ENCODE data around the gene C14orf93. TPM values are rescaled to one million over a fixed set of nuclear protein-coding genes. Genes with fewer than 3 reads are reported as not detected.

C14orf93 gene, protein sequence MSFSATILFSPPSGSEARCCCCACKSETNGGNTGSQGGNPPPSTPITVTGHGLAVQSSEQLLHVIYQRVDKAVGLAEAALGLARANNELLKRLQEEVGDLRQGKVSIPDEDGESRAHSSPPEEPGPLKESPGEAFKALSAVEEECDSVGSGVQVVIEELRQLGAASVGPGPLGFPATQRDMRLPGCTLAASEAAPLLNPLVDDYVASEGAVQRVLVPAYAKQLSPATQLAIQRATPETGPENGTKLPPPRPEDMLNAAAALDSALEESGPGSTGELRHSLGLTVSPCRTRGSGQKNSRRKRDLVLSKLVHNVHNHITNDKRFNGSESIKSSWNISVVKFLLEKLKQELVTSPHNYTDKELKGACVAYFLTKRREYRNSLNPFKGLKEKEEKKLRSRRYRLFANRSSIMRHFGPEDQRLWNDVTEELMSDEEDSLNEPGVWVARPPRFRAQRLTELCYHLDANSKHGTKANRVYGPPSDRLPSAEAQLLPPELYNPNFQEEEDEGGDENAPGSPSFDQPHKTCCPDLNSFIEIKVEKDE
- total RNA-seq: 1 to 10 TPM; 7.0 to 8.9 TPM

DNA sequence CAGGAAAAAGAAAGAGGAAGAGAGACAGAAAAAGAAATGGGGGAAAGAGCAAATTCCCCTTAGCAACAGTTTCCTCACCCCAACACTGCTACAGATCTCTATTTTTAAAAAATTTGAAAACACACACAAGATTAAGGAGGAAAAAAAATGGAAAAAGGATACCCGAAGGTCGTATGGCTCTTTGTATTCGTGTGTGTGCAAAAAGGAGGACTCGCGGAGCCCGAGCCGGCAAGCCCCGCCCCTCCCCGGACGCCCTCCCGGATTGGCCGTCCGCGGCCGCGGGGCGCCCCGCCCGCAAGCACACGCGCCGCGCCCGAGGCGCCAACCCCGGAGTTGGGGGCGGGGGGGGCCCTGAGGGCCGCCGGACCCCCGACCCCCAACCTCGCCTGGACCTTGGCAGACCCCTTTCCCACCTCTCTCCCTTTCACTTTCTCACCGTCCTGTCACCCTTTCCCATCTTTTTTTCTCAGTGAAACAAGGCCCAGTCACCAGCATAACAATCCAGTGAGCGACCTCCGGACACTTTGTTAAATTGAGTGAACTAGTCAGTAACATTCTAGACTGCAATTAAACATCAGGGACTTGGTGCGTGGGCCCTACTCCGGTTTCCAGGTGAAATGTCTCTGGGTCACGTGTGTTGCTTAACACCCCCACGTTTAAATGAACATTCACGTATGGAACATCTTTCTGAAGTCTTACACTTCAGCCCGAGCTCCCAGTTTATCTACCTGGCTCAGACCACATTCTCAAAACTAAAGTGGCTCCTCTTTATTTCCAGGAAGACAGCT lies at the start of gene C14orf93:
C14orf93 (minus strand) TSS at position 205 of the 788 bp plus-strand sequence. CDS start 11,120 bp downstream, outside the sequence.
- POLR2A ChIA-PET: interaction anchor here (0.6 kb wide), 1 partner anchor 19 kb away, joined by 3 read pairs; no protein-coding TSS in a partner anchor

DNA sequence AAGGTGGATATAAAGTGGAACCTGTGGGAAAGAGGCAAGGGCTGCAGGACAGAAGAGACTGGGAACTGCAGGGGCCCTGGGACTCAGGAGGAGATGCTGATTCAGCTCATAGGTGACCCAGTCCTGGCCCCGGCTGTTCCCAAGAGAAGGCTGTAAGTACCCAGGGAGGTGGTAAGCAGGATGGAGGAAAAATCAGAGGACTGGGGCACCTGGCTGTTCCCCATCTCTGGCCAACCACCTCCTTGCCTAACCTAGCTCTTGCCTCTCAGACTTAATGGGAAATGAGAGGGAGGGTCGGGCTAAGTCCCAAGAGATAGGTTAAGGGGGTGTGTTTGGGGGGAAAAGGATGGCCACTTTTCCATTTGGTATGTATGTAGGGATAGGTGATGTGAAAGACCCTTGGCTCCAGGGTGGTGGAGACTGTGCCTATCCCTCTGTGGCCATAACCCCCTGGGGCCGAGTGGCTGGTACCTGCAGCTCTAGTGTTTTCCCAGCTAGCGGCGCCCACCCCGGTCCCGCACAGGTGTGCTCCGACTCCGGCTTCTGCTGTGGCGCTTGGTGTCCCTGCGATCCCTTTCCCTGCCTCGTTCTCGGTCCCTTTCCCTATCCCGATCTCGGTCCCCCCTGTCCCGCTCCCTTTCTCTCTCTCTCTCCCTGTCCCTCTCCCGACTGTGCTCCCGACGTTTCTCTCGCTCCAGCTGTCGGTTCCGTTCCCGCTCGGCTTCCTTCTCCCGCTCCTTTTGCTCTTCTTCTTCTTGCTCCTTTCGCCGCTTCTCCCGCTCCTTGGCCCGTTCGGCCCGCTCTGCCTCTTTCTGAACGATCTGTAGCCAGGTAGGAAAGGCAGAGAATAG lies 48.9 kb upstream of the C14orf93 start:
- POLR2A ChIA-PET: interaction anchor here (0.9 to 1.6 kb wide), 9 partner anchors 9 to 73 kb away, joined by 3 to 8 read pairs (median 4); partner anchors contain the start of genes ACIN1 and C14orf119
- CTCF ChIA-PET: interaction anchor here (0.7 to 12.8 kb wide), 26 partner anchors 9 to 236 kb away, joined by 3 to 221 read pairs (median 6); partner anchors contain the start of genes AJUBA, PRMT5 and PSMB5

More for the DNA sequence above, at the start of gene C14orf93:
- CTCF ChIA-PET: interaction anchor here (0.5 to 2.2 kb wide), 4 partner anchors 15 to 1100 kb away, joined by 3 to 5 read pairs (median 4); no protein-coding TSS in a partner anchor

DNA sequence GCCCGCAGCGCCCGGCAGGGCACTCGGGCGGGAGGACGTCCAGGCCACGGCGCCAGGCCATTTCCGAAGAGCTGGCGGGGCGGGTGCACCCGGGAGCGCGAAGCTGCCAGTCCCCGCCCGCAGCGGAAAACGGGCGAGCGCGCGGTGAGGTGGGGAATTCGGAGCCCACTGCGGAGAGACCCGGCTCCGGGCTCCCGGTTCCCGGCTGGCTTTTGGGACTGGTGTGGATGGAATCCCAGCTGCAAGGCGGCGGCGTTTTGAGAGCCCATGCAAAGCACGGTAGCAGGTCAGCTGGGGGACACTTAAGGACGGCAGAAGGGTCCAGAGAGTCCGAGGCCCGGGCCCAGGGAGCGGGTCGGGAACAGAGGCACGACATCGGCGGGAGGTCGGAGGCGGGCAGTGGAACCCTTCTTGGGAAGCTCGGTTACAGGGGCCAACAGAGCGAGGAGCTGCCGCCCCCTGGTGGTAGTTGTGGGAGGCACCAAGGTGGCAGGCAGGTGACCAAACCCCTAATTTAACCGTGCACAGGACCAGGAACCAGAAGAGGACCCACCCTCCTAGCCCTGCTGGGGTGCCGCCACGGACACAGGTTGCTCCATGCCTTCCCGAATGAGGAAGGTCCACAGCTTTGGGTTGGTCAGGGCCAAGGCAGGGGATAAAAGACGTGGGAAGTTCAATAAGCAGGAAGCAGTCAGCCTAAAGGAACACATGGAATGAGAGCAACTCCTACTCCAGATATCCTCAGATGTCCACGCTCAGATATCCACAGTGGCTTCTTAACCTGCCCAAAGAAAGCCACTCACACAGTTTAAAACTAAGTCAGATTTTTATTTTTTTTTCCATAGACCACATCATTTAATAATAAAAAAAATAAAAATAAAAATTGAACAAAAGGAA lies 48.1 kb upstream of the C14orf93 start:
- ChIA-PET POLR2A (interaction anchor here (0.7 to 1.6 kb wide), 7 partner anchors 10 to 86 kb away, joined by 3 to 8 read pairs (median 4); no protein-coding TSS in a partner anchor), CTCF (interaction anchor here (0.6 to 12.8 kb wide), 32 partner anchors 10 to 235 kb away, joined by 3 to 221 read pairs (median 6); partner anchors contain the start of genes ACIN1, AJUBA, C14orf119 and PRMT5)

DNA sequence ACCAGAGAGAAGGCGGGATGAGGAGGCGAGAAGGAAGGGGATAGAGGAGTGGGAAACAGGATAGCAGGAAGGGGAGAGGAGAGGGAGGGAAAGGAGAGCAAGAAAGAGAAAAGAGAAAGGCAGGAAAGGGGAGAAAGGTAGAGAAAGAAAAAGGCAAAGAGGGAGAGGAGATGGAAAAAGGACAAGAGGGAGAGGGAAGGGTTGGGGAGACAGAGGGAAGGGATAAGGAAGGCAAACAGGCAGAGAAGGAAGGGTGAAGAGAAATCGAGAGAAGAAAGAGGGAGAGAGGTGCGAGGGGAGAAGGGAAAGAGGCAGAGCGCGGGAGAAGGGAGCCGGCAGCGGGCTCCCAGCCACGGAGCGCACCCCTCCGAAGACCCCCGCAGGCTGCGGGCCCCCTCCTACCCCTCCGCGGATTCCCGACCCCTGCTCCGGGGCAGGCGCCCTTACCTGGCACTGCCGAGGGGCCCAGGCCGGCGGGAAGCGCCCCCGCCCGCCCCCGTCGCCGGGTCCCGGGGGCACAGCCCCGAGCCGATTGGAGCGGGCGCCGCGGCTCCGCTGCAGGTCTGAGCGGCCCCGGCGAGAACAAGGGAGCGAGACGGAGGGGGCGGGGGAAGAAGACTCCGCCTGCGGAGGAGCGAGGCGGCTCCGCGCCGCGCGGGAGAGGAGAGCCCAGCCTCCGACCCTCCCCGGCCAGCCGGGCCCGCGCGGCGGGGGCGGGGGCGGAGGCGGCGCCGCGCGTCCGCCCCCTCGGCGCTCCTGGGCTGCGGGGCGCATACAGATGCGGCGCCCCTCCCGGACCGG lies 47.2 kb upstream of the C14orf93 start, which contains the start of gene CDH24:
CDH24 (minus strand) TSS at position 565 of the 801 bp plus-strand sequence. CDS start 1,787 bp downstream, outside the sequence.
- POLR2A ChIA-PET: interaction anchor here (0.6 to 1.6 kb wide), 7 partner anchors 11 to 218 kb away, joined by 3 to 8 read pairs (median 4); no protein-coding TSS in a partner anchor
- CTCF ChIA-PET: interaction anchor here (0.6 to 12.8 kb wide), 36 partner anchors 11 to 234 kb away, joined by 3 to 221 read pairs (median 6); partner anchors contain the start of genes ACIN1, AJUBA, C14orf119 and PRMT5

DNA sequence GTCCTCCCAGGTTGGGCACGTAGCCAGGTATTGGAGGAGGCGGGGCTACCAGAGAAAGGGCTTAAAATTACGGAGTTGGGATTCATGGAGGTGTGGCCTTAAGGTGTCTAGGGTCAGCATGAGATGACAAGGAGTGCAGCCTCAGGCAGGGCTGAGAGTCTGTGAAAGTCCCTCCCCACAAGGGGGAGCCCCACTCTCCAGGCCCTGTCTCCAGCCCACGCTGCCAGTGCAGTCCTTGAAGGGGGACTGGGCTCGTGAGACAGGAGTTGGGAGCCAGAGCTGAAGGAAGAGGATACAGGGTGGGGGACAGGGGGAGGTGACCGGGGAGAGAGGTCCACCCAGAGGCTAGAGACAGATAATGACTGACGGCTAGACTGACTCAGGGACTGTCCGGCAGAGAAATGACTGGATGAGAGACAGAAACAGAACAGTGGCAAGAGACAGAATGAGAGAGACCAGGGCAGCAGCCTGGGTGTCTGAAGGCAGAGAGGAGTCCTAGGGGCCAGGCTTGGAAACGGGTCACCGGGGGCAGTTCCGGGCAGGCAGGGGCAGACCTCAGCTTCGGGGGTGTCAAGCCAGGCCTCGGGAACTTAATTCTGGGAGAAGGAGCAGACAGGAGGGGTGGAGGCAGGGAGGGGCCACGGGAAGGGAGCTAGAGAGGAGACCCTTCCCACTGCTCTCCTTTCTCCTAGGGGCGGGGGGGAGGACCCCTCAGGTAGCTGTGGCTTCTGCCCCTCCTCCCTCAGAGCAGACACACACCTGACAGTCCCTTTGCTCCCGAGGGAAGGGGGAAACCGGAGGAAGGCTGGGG lies 46.4 kb upstream of the C14orf93 start:
- POLR2A ChIA-PET: interaction anchor here (0.6 kb wide), 1 partner anchor 217 kb away, joined by 7 read pairs; no protein-coding TSS in a partner anchor
- CTCF ChIA-PET: interaction anchor here (0.6 to 12.8 kb wide), 13 partner anchors 12 to 226 kb away, joined by 3 to 221 read pairs (median 7); partner anchors contain the start of genes ACIN1, AJUBA, C14orf119 and HAUS4

DNA sequence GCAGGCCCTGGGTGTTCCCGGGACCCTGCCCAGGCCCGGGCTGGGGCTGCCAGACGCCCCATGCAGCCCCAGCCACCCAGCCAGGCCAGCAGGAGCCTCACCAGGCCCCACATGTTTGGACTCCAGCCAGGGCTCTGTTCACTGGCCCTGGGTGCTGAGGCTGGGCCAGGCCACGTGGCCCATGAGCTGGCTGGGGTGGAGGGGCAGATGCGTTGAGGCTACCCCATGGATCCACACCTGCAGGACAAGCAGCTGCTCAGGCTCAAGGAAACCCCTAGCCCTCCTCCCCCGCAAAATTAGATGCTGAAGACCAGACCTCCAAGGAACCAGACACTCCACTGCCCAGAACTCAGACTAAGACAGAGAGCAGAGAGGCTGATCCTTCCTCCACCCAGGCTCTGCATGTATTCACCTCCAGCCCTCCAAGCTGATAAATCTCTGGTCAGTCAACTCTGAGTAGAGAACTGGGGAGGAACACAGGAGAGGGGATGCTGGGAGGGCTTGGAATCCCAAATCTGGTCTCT lies 45.7 kb upstream of the C14orf93 start:
- POLR2A ChIA-PET: no interaction called here

DNA sequence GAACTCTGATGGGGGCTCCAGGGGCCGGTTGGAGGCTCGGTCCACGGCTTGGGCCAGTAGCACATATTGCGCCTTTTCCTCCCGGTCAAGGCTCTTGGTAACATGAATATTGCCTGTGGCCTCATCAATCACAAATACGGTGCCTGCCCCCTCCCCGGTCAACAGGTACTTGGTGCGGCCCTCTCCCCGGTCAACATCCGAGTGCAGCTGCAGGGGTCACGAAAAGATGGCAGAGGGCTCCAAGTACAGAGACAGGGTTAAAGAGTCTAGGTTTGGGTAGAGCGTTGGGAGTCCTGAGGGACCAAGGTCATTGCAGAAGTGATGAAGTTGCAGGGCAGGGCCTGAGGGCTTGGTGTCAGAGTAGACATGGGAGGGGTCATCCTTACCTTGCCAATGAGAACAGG lies 45.2 kb upstream of the C14orf93 start:
- CTCF ChIA-PET: interaction anchor here (0.6 to 12.8 kb wide), 9 partner anchors 13 to 231 kb away, joined by 3 to 221 read pairs (median 9); partner anchors contain the start of genes AJUBA and PSMB5
- POLR2A ChIA-PET: no interaction called here

More for the DNA sequence above, 45.7 kb upstream of the C14orf93 start:
- CTCF ChIA-PET: interaction anchor here (0.6 to 12.8 kb wide), 10 partner anchors 12 to 231 kb away, joined by 3 to 221 read pairs (median 6); partner anchors contain the start of genes AJUBA and PSMB5

DNA sequence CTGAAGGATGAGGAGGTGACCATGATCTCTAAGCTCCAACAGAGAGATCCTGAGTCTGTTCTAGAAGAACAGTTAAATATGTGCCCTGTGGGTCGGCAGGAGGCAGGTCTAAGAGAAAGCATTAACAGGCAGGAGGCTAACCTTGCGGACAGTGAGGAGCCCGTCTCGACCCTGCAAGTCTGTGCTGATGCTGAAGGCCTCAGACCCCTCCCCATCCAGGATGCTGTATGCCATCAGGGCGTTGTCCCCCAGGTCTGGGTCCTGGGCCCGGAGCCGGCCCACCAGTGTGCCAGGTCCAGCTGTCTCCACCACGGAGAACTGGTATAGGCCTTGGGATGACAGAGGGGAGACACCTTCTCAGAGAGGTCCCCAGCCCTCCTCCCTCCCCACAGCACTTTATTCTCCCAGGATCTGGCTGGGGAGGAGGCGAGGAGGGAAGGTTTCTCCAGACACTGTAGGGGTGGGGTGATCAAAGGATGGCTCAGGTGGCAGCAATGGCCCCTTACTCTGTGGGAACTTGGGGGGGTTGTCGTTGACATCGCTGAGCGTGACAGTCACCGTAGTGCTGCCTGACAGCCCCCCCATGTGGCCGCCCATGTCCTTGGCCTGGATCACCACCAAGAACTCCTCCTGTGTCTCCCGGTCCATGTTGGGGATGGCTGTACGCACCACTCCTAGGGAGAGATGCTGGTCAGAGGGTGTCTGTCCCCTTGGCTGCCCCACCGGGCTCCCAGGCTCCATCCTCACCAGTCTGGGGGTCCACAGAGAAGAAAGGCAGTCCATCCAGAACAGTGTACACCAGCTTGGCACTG lies 44.3 kb upstream of the C14orf93 start:
- CTCF ChIA-PET: interaction anchor here (0.6 to 12.8 kb wide), 6 partner anchors 14 to 81 kb away, joined by 3 to 221 read pairs (median 17); partner anchors contain the start of gene AJUBA
- POLR2A ChIA-PET: interaction anchor here (0.6 to 0.7 kb wide), 2 partner anchors 47 to 61 kb away, joined by 3 to 6 read pairs; no protein-coding TSS in a partner anchor

DNA sequence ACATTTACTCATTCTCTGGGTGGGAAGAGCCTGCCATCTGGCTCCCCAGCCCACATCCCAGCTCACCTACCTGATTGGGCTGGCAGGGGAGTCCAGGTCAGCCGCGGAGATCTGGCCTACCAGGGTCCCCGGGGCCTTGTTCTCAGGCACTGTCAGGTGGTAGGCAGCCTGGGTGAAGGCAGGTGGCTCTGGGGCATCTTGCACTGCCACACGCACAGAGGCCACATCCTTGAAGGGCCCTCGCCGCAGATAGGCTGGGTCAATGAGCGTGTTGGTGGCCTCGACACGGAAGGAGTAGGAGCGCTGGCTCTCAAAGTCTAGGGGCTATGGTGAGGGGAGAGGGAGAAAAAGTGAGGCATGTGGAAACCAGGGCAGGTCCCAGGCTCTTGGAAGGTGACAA lies 43.5 kb upstream of the C14orf93 start:
- CTCF ChIA-PET: interaction anchor here (0.6 to 12.8 kb wide), 5 partner anchors 35 to 80 kb away, joined by 3 to 221 read pairs (median 6); partner anchors contain the start of gene AJUBA
- POLR2A ChIA-PET: no interaction called here

DNA sequence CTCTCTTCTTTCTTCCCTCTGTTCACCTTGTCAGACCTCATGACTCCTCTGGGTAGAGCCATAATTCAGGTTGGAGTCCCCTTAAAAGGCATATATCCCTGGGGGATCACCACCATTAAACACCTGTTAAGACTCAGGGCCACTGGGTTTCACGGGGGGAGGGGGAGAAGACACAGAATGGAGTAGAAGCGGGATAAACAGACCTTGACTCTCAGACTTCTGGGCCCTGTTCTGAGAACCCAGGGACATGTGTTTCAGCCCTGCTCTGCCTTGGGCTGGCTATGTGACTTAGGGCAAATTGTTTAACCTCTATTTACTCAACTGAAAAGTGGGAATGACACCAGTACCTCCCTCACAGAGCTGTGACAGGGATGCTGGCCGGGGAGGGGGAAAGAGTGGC lies 42.7 kb upstream of the C14orf93 start:
- ChIA-PET CTCF (interaction anchor here (4.8 to 12.8 kb wide), 2 partner anchors 57 to 67 kb away, joined by 28 to 221 read pairs; partner anchors contain the start of gene AJUBA), POLR2A (no interaction called here)

DNA sequence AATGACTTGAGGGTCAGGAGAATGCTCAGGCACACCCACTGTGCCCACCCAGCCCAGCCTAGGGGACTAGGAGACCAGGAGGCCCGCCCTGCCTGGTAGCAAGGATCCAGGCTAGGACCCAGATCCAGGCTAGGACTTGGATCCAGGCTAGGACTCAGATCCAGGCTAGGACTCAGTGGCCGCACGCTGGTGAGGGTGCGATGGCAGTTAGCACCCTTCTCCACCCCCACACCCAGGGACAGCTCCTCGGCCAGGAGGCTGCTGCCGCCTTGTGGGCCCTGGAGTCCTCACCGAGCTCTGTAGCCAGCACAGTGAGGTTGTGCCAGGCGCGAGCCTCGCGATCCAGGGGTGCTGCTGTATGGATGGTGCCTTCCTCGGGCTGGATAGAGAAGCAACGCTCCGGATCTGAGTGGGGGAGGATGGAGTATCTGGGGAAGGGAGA lies 42.3 kb upstream of the C14orf93 start:
- CTCF ChIA-PET: interaction anchor here (1.4 to 12.8 kb wide), 4 partner anchors 45 to 66 kb away, joined by 3 to 221 read pairs (median 16); partner anchors contain the start of gene AJUBA
- POLR2A ChIA-PET: no interaction called here

DNA sequence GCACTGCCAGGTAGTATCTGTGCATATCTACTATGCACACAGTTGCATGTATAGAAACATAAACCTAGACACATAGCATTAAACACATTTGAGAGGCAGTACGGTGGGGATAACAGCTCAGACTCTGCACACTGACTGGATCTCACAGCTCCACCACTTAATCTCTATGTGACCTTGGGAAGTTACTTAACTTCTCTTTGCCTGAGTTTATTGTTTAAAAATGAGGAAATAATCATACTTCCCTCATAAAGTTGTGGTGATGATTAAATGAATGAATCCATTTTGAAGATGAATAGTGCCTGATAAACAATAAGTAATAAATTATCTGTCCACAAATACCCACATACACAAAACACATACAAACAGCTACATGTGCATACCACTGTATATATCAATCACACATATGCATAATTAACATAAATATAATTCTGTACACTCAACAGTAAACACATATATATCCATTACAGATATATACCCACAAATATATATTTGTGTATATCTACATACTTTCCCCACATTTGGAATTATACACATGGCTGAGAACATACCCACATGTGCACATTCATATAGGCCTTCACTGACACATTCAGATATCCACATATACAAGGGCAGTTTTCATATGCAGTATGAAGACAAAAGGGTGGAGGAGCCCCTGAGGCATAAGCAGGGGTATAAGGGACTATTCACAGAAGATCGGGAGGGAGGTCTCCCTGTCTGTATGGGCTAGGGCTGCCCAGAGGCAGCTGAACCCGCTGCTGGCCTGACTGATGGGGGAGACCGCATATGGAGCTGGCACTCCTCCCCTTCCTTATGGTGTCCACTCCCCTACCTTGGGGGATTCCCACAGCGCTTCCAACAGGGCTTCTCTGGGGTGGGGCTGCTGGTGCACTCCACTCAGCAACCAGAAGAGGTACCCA lies 41.5 kb upstream of the C14orf93 start:
- ChIA-PET CTCF (interaction anchor here (1.4 to 12.8 kb wide), 3 partner anchors 44 to 66 kb away, joined by 3 to 221 read pairs (median 3); partner anchors contain the start of gene AJUBA), POLR2A (no interaction called here)

DNA sequence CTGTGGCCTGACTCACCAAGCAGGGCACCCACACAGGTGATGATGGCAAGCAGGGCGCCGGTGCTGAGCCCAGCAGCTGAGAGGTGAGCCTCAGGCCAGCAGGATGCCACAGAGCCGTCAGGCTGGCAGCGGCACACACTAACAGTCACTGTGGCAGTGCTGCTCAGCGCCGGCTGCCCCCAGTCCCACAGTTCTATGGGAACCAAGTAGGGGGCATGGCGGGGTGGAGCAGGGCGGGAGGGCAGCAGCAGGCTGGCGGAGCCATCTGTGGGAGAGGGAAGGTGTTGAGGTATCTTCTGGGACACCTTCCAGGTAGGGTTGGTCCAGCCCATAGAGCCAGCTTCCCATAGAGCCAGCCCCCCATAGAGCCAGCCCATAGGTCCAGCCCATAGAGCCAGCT lies 39.1 kb upstream of the C14orf93 start:
- ChIA-PET POLR2A (no interaction called here), CTCF (no interaction called here)

All from activated CD8-positive, alpha-beta memory T cell treated with anti-CD3 and anti-CD28 coated beads for 36 hours (primary cell).